Measurements from ENCODE around the gene SCCPDH. TPM values are rescaled to one million over a fixed set of nuclear protein-coding genes. Genes with fewer than 3 reads are reported as not detected.

The SCCPDH gene
- total and polyA plus RNA-seq, 2 of the 13 experiments (the other 11 are each of a cell fraction or from before 2014, with no cell fraction given), result 36.7 to 62.3 TPM

DNA sequence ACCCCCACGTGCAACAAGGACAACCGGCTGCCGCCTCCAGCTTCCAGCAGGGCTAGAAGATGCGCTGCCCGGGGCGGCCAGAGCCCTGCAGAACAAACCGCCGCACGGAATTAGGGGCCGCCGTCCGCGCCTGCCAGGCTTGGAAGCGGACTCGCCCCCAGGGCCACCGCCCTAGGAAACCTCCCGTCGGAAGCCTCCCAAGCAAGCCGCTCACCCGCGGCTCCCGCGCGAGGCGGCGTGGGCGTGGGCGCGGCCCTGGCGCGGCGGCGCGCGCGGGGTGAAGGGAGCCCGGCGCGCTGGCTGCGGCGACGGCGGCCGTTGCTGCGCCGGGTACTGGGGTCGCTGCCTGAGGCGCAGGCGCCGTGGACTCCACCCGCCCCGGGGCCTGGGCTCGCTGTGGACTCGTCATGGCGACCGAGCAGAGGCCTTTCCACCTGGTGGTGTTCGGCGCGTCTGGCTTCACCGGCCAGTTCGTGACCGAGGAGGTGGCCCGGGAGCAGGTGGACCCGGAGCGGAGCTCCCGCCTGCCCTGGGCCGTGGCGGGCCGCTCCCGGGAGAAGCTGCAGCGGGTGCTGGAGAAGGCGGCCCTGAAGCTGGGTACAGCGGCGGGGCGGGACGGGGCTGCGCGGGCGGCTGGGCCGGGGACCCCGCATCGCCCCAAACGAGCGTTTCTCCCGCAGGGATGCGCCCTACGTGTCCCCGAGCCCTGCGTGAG lies at the start of gene SCCPDH (continued):
- TF ChIP-seq NCOA1 (CRISPR knock-in tag; IDR thresholded peaks at IDR 0.05) (0 out of 2 replicates have a peak, but pooled peaks have one; percentile 26), GATAD1 (CRISPR knock-in tag; IDR thresholded peaks at IDR 0.05) (peak; percentile 31; the same call in 1 of the 2 replicates), ZNF180 (CRISPR knock-in tag; IDR thresholded peaks at IDR 0.05; ENCODE audit: borderline replicate concordance, low read depth) (no peak), ZFP62 (CRISPR knock-in tag; IDR thresholded peaks at IDR 0.05) (no peak), HNF4A (CRISPR knock-in tag; IDR thresholded peaks at IDR 0.05) (no peak), ZFAT (CRISPR knock-in tag; conservative IDR thresholded peaks at IDR 0.05) (no peak), CCAR2 (optimal IDR thresholded peaks at IDR 0.05; ENCODE audit: low read depth, low read length) (no peak), ZNF569 (CRISPR knock-in tag; IDR thresholded peaks at IDR 0.05; ENCODE audit: borderline replicate concordance) (no peak), NR2F2 (IDR thresholded peaks at IDR 0.05; ENCODE audit: borderline replicate concordance, low read depth) (0 out of 2 replicates have a peak, but pooled peaks have one; percentile 8), TBL1XR1 (IDR thresholded peaks at IDR 0.05; ENCODE audit: borderline replicate concordance, low read length, partially characterized antibody) (no peak), ZNF350 (CRISPR knock-in tag; IDR thresholded peaks at IDR 0.05; ENCODE audit: borderline replicate concordance, low read depth) (no peak), HOXD1 (CRISPR knock-in tag; IDR thresholded peaks at IDR 0.05) (no peak), ZFX (CRISPR knock-in tag; IDR thresholded peaks at IDR 0.05; ENCODE audit: low read depth) (peak; percentile 98), PHF20 (CRISPR knock-in tag; IDR thresholded peaks at IDR 0.05) (no peak), SCMH1 (CRISPR knock-in tag; IDR thresholded peaks at IDR 0.05; ENCODE audit: borderline replicate concordance) (no peak), ONECUT2 (CRISPR knock-in tag; IDR thresholded peaks at IDR 0.05) (0 out of 2 replicates have a peak, but pooled peaks have one; percentile 36), ARNTL (CRISPR knock-in tag; IDR thresholded peaks at IDR 0.05) (0 out of 2 replicates have a peak, but pooled peaks have one; percentile 8), YEATS2 (CRISPR knock-in tag; IDR thresholded peaks at IDR 0.05; ENCODE audit: borderline replicate concordance) (peak; percentile 10; the same call in 1 of the 2 replicates), ZNF652 (CRISPR knock-in tag; IDR thresholded peaks at IDR 0.05; ENCODE audit: borderline replicate concordance, low read depth) (no peak), ZNF567 (CRISPR knock-in tag; IDR thresholded peaks at IDR 0.05; ENCODE audit: borderline replicate concordance) (no peak), ZNF207 (IDR thresholded peaks at IDR 0.05; ENCODE audit: borderline replicate concordance) (no peak), ZNF430 (CRISPR knock-in tag; IDR thresholded peaks at IDR 0.05) (peak; percentile 78; the same call in 1 of the 2 replicates), MAFG (CRISPR knock-in tag; IDR thresholded peaks at IDR 0.05) (no peak), ZSCAN22 (CRISPR knock-in tag; IDR thresholded peaks at IDR 0.05) (no peak), ADNP (CRISPR knock-in tag; IDR thresholded peaks at IDR 0.05) (no peak), FOXK1 (CRISPR knock-in tag; IDR thresholded peaks at IDR 0.05; ENCODE audit: borderline replicate concordance, low read depth) (peak; percentile 31; the same call in 1 of the 2 replicates), BRD4 (CRISPR knock-in tag; IDR thresholded peaks at IDR 0.05) (peak; percentile 86; the same call in 1 of the 2 replicates), ELF4 (CRISPR knock-in tag; IDR thresholded peaks at IDR 0.05; ENCODE audit: borderline replicate concordance) (no peak)
- TF ChIP-seq, protein P1, sequence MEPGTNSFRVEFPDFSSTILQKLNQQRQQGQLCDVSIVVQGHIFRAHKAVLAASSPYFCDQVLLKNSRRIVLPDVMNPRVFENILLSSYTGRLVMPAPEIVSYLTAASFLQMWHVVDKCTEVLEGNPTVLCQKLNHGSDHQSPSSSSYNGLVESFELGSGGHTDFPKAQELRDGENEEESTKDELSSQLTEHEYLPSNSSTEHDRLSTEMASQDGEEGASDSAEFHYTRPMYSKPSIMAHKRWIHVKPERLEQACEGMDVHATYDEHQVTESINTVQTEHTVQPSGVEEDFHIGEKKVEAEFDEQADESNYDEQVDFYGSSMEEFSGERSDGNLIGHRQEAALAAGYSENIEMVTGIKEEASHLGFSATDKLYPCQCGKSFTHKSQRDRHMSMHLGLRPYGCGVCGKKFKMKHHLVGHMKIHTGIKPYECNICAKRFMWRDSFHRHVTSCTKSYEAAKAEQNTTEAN (CRISPR knock-in tag; conservative IDR thresholded peaks at IDR 0.05), result no peak
- TF ChIP-seq, protein P2, sequence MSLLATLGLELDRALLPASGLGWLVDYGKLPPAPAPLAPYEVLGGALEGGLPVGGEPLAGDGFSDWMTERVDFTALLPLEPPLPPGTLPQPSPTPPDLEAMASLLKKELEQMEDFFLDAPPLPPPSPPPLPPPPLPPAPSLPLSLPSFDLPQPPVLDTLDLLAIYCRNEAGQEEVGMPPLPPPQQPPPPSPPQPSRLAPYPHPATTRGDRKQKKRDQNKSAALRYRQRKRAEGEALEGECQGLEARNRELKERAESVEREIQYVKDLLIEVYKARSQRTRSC (CRISPR knock-in tag; IDR thresholded peaks at IDR 0.05; ENCODE audit: low read depth), result no peak

Data from HepG2 (cell line).